ENCODE measurements around the gene OSBPL10.
"Not testable (repeated sequence)": the region's sequence is repeated elsewhere in the genome, so short reads cannot be mapped to it uniquely, and the experiment has no call there.

The OSBPL10 gene

DNA sequence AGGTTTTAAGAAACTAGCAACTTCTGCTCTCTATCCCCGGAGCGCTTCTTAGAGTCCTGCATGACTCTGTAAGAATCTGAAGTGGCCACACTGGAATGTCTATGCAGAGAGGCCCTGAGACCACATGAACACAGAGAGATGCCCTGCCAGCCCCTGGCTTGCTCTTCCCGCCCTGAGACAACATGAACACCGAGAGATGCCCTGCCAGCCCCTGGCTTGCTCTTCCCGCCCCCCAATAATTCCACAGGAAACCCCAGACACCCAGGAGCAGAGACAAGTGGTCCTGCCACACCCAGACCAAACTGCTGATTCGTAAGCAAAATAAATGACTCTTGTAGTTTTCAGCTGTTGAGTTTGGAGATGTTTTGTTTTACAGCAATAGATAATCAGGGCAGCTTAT is 166.1 kb downstream of the OSBPL10 start:
- DNase-seq (ENCODE audit: low spot score) = no peak

DNA sequence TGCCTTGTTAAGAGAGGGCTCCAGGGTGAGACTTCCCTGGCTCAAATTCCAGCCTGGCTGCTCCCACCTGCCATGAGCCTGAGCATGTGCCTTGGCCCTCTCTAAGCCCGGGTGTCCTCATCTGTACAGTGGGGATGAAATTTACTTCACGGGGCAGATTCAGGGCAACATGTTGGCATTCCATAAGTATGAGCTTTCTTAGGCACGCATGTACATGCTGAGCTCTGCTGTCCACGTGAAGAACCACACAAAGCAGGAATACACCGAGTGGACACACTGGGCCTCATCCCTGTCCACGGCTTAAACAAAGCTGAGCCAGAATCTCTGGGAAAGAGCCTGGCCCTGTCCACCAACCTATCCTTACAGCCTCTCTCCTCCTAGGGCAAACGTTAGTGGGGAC is 167.4 kb downstream of the OSBPL10 start:
- no peak for DNase-seq (ENCODE audit: low spot score)

DNA sequence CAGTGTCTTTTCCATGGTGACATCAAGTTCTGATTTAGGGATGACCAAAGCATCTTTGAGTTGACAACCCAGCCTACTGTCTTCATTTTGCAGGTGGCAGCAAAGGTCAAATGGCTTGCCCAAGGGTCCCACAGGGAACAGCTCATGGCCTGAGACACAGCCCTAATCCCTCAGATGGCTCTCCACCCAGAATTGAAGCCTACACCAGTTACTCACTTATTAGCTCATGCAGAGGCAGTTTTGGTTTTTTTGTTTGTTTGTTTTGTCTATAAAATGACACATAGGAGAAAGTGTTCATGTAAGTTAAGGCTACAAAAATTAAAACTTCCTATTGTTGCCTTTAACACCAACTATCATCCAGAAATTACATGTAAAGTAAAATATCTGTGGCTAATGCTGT is 167.9 kb downstream of the OSBPL10 start:
- DNase-seq (ENCODE audit: low spot score) = no peak

DNA sequence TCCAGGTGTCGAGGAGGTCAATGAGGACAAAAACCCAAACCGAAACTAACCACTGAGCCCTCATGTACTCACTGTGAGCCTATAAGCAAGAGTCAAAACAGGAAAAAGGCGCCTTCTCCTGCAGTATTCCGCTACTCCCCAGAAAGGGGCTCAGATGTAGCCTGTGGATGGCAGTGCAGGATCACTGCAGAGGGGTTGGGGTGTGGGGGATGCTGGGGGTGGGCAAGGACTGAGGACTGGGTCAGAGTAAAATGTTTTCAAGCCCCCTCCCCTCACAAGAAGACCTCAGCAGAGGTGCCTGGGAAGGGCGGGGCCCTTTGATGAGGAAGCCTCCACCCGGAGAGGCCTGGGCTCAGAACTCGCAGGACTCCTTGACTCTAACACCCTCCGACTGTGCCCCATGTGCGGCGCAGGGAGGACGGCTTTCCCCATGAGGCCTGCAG is 170.1 kb downstream of the OSBPL10 start:
- no peak for DNase-seq (ENCODE audit: low spot score)

DNA sequence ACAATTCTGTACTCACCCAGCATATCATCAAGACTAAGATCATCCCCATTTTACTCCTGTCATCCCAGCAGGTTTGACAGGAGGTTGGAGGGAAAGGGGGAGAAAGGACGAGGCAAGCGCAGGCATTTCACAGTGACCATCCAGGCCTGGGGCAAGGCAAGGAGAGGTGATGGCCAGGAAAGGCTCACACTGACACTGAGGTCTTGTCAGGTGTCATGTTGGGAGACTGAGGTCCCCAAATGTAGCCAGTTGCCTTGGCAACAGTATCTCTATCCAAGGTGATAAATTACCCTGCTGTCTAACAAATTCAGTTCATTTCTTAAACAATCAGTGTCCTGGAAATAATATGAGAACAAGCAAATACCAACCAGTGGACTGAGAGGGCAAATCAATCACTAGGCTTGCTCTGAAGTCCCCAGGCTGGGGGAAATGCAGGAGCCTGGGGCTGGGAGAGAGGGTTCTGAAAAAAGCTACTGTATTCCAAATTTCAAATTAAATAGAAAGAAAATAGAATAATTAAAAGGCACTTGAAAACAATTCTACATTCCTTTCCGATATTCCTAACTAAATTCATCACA is 172.8 kb downstream of the OSBPL10 start:
- DNase-seq (ENCODE audit: low spot score) = no peak

DNA sequence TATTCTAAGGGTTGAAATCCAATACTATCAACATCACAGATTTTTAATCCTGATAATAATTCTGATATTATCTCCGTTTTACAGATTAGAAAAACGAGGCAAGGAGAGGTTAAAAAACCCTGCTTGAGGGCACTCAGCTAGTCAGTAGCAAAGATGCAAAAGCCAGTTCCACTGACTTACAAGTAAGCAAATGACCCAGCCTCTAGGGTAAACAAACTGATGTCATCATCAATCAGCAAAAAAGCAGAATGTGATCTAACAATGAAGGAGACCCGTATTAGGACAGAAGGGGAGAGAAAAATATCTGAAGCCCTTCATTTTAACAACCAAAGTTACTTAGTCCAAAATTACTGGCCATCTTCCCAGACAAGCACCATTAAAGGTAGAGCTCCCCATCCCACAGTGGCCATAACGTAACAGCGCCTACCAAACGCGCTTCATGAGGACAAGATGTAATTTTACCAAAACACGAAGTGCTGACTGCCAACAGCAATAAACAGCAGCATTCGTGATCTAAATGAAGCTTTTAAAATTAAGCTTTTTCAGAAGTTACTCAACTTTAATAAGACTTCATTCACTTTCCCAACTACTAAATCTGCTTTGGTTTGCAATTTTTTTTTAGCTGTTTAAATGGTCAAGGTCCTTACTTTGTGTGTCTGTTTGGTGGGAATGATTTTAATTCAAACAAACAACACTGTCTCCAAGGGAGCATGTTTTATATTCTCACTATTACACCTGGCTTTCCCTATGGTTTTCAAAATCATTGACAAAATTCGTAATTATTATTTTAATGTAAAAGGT is 176.6 kb downstream of the OSBPL10 start:
- no peak for DNase-seq (ENCODE audit: low spot score)

DNA sequence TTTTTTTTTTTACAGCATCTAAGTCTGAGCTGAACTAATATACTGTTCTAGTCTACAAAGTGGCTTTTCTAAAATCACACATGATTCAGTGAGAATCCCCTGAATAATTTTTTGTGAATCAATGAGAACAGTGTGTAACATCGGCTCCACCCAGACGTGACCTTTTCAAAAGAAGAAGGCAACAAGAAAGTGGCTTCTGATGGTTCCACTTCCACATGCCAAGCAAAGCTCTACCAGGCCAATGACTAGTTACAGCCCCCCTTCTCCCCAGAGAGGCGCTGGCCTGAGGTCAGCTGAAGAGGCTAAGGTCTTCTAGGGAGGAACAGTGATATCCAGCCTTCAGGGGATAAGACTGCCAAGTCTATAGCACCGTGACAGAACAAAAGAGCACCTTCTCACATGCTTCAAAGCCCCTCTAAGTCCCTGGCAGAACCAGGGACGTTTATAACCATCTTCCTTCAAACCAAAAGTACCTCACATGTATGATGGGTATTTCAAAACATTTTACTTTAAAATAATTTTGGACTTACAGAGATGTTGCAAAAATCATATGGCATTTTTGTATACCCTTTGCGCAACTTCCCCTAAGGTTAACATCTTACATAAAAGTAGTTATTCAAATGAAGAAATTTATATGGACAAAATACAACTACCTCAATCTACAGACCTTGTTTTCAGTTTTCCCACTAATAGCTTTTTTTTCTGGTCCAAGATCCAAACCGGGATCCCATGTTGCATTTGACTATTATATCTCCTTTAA is 177.9 kb downstream of the OSBPL10 start:
- DNase-seq (ENCODE audit: low spot score) = no peak

DNA sequence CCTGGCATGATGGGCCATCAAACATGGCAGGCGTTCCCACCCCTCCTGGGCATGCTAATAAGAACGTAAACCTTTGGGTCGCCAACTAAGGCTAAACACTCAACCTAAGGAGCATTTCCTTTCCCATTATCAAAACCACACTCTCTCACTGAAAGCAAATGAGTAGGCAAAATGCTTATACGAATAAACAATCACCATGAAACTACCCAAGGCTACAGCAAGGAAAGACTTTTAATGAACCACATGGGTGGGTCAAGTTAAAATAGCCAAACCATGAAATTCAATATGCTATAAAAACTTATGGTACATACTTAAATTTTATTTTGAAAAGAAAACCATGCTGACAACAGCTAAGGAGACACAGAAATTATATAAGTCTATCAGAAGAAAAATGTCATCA is 180.6 kb downstream of the OSBPL10 start:
- no peak for DNase-seq (ENCODE audit: low spot score)

DNA sequence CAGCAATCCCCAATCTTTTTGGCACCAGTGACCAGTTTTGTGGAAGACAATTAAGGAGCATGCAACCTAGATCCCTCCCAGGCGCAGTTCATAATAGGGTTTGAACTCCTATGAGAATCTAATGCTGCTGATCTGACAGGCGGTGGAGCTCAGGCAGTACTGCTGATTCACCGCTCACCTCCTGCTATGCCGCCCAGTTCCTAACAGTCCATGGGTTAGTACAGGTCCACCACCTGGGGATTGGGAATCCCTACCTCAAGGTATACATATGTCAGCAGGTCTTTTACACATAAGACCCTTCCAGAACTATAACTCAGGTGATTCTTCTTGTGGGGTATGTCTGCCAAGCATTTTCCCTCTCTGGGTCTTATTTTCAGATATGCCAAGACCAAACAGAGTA is 182.2 kb downstream of the OSBPL10 start:
- no peak for DNase-seq (ENCODE audit: low spot score)

DNA sequence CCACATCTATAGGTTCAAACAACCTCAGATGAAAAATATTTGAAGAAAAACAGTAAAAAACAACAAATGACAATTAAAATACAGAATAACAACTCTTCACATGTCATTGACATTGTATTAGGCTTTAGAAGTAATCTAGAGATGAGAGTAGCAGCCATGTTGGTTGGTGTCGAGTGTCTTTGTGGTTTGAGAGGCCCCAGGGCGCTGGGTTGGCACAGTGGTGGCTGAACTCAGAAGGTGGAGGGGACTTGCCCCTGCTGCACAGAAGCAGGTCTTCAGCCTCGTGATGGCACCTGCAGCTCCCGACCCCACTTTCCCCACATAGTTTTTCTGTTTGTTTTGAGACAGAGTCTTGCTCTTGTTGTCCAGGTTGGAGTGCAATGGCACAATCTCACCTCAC is 187.2 kb downstream of the OSBPL10 start:
- no peak for DNase-seq (ENCODE audit: low spot score)

DNA sequence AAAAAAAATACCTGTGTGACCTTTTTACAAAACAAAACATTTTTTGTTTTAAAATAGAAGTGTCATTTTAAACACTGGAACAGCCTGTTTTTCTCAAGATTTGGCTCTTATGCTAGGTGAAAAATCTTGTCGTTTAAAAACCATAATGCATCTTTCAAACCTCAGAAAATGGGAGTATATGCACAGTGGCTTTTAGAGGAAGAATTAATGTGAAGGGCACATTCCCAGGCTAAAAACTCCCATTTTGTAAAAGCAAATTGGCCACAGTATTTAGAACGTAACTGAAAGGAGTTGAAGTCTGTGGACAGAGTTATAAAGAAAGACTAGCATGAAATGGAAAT is 190.0 kb downstream of the OSBPL10 start:
- DNase-seq (ENCODE audit: low spot score) = no peak

DNA sequence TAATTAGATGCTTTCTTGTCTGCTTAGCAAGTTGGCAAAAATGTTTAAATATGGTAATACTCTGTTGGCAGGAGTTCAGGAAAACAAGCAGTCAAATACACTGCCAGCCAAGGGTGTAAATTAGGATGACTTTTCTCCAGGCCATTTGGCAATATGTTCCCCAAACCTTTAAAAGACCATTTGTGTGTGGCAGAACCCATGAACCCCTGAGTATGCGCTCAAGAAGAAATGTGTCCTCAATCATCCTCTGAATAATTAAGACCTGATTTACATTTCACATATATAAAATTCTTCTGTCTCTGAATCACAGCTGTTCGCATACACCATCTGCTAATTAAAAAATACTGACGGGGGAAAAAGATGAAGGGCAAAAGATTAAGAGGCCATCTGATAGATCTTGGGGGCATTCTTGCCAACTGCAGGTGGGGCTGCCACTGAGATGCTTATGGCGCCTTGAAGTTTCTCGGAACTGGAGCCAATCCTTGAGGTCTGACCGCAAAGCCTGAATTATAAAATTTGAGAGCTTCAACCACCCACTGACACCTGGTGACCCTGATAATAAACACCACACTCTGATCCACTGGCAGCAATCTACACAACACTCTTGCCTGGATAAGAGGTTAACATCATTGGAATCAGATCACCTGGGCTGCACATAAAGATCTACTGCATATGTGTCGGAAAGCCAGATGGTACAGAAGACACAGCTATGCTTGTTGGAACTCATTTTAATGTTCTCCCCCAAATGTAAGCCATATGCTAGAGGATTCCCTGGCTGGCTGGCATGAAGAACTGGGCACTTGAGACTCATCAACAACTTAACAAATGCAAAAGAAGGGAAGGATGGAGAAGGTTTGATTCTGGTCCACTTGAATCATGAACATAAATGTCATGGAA is 190.6 kb downstream of the OSBPL10 start:
- peak; percentile 8 for DNase-seq (ENCODE audit: low spot score)

DNA sequence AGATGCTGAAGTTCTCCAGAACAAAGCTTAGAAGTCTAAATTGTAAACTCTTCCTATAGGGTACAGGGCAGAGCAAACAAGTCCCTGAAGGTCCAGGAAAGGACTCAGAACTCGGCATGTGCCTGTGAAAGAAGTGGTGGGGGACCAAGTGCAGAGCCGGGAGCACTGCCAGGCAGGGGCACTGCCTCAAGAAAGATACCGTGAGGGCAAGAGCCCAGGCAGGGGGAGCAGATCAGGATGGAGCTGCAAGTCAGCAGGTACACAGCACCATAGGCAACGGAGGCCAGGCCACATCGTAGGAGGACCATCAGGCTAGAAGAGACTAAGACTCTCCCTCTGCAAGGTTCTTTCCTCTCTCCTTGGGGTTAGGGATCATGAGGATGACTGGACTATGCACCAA is 191.6 kb downstream of the OSBPL10 start:
- no peak for DNase-seq (ENCODE audit: low spot score)

DNA sequence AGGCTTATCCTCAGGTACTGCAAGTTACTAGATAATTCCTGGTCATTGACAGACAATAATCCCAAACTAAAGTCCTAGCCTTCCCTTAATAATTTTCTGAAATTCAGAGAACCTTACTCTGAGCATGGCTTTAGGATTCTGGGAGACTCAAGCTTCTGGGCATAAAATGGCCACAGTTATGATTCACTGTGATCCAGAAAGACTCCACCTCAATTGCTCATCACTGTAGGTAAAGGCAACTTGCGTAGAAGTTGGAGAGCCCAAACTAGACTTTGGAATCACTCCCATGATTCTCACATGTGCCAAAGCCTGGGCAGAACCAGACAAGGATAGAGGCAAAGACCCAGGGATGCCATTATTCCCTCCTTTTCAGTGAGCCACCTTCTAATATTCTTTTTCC is 195.3 kb downstream of the OSBPL10 start:
- no peak for DNase-seq (ENCODE audit: low spot score)

DNA sequence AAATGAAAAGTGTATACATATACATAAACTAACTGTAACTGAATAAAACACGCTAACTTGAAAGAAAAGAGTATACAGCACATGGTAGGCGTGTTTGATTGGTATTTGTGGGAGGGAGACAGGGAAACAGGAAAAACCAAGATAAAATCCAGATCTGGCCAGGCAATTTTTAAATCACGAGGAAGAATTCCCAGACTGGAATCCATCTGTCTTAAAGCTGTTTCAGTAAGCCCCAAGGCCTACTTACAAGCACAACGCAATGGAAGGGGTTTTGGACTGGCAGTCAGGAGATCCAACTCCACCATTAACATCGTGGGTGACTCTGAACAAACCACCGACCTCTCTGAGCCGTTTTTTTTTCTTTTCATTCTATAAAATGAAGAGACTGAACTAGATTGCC is 195.8 kb downstream of the OSBPL10 start:
- no peak for DNase-seq (ENCODE audit: low spot score)

DNA sequence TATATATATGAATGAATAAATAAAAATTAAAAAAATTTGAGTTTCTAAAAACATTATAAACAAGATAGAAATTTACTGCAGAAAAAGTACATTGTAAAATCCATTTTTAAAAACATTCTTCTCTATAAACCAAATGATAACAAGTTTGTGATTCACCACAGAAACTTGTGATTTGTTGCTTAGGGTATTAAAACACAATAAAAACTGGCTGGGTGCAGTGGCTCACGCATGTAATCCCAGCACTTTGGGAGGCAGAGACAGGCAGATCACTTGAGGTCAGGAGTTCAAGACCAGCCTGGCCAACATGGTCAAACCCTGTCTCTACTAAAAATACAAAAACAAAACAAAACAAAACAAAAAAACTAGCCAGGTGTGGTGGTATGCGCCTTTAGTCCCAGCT is 197.2 kb downstream of the OSBPL10 start:
- DNase-seq (ENCODE audit: low spot score) = not testable (repeated sequence)

DNA sequence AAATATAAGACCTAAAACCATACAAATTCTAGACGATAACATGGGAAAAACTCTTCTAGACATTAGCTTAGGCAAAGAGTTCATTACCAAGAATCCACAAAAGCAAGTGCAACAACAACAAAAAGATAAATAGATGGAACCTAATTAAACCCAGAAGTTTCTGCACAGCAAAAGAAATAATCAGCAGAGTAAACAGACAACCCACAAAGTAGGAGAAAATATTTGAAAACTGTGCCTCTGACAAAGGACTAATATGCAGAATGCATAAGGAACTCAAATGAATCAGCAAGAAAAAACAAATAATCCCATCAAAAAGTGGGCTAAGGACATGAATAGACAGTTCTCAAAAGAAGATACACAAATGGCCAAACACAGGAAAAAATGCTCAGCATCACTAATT is 198.8 kb downstream of the OSBPL10 start:
- DNase-seq (ENCODE audit: low spot score) = not testable (repeated sequence)

DNA sequence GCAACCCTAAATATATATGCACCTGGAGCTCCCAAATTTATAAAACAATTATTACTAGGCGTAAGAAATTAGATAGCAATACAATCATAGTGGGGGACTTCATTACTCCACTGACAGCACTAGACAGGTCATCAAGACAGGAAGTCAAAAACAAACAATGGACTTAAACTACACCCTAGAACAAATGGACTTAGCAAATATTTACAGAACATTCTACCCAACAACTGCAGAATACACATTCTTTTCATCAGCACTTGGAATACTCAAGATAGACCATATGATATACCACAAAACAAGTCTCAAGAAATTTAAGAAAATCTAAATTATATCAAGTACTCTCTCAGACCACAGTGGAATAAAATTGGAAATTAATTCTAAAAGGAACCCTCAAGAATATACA is 201.5 kb downstream of the OSBPL10 start:
- DNase-seq (ENCODE audit: low spot score) = no peak

DNA sequence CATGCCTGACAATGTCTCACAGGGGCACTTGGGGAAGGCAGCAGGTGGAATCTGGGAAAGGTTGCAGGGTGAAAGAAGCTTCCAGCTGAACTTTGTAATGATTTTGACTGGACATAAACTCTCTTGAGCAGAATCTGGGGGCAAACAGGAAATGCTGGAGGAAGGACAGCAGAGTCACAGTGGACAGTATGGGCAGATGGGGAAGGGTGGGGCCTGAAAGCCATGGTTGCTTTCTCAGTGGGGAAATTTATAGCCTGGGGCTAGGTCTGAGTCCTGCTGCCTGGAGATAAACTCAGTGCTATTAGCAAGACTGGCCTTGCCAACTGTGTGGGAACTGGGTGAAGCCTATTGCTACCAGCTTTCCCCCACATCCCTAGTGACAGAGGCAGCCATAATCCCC is 203.2 kb downstream of the OSBPL10 start:
- no peak for DNase-seq (ENCODE audit: low spot score)

DNA sequence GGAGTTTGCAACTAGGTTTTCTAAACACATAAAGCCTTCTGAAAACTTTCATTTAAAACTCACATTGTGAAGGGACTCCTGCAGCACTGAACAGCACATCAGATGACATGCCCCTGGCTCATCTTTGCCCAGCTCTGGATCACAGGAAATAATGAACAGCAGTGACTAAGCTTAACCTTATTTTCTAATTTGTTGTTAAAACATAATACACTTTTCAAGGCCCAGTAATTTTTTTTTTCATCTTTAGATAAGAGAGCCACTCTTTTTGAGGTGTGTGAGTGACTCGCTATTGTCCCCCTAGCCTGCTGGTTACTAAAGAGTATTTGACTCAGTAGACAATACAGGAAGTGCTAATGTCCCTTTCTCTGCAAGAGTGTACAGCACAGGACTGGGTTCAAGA is 204.0 kb downstream of the OSBPL10 start:
- no peak for DNase-seq (ENCODE audit: low spot score)

DNA sequence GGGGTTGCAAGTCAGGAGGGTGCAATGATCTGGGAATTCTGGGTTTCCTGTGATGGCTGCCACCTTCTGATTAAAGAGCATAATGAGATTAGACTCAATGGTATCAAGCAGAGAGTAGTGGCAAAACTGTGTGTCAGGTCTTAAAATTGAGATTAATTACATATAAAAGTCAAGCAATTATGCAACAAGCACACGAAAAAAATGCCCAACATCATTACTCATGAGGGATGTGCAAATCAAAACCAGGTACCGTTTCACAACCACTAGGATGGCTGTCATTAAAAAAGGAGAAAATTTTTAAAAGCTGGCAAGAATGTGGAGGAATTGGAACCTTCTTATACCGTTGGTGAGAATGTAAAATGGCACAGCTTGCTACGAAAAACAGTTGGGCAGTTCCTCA is 205.0 kb downstream of the OSBPL10 start:
- DNase-seq (ENCODE audit: low spot score) = no peak

DNA sequence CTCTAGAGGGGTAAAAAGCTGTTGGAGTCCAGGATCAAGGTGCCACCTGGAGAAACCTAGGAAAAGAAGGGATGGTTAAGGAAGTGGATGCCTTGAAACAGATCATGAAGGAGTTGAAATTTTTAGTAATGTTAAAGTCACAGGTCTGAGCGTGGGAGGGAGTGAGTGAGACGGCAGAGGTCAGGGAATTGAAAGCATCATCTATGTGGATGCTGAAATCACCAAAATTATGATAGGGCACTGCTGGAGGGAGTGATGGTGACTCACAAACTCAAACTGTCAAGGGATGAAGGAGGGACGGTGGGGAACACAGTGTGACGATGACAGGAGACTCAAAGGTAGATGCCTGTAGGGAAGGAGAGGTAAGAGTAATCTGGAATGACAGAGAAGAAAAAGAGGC is 205.7 kb downstream of the OSBPL10 start:
- DNase-seq (ENCODE audit: low spot score) = no peak

Measured in Ammon's horn (tissue), 1 donor.